C4-2B (cell line): ENCODE measurements around the gene MS4A6E.

ENCODE experiments used
- ZFX ChIP-seq: fragments of 450-650 bp; IDR thresholded peaks from 2 replicates; pipeline ENCODE4 v1.6.1; 2017
- TF ChIP-seq, protein P1 (sequence below): fragments of 450-650 bp; conservative IDR thresholded peaks from 2 replicates; pipeline ENCODE4 v1.5.1; 2017; ENCODE audit warnings: mild to moderate bottlenecking

GRCh38 chr11:60301178-60301577 lies 25.9 kb upstream of the MS4A6E start:
- TF ChIP-seq, protein P1, sequence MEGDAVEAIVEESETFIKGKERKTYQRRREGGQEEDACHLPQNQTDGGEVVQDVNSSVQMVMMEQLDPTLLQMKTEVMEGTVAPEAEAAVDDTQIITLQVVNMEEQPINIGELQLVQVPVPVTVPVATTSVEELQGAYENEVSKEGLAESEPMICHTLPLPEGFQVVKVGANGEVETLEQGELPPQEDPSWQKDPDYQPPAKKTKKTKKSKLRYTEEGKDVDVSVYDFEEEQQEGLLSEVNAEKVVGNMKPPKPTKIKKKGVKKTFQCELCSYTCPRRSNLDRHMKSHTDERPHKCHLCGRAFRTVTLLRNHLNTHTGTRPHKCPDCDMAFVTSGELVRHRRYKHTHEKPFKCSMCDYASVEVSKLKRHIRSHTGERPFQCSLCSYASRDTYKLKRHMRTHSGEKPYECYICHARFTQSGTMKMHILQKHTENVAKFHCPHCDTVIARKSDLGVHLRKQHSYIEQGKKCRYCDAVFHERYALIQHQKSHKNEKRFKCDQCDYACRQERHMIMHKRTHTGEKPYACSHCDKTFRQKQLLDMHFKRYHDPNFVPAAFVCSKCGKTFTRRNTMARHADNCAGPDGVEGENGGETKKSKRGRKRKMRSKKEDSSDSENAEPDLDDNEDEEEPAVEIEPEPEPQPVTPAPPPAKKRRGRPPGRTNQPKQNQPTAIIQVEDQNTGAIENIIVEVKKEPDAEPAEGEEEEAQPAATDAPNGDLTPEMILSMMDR, result no peak
- TF ChIP-seq ZFX, result no peak
